Vagina (tissue), 2 donors: ENCODE measurements around the gene FBXL4.

Experiments
- CTCF ChIP-seq, 3 experiments: fragments of 450-650 bp in 2 of 3; fragments of 200-600 bp in 1 of 3; sonication (generic) in 1 of 3; IDR thresholded peaks; one replicate each; pipeline ENCODE4 v1.5.1; 2017 to 2019; ENCODE audit warnings: antibody characterized with exemption in 3 of 3, mild to moderate bottlenecking in 2 of 3, moderate library complexity in 2 of 3
- POLR2AphosphoS5 ChIP-seq, 2 donors: sonication (generic); formaldehyde crosslinking; IDR thresholded peaks; one replicate each; pipeline ENCODE4 v1.9.0; 2017; ENCODE audit warnings: antibody characterized with exemption in 2 of 2, mild to moderate bottlenecking in 2 of 2, low read depth in 1 of 2; ENCODE audit not compliant: insufficient read depth in 1 of 2

DNA sequence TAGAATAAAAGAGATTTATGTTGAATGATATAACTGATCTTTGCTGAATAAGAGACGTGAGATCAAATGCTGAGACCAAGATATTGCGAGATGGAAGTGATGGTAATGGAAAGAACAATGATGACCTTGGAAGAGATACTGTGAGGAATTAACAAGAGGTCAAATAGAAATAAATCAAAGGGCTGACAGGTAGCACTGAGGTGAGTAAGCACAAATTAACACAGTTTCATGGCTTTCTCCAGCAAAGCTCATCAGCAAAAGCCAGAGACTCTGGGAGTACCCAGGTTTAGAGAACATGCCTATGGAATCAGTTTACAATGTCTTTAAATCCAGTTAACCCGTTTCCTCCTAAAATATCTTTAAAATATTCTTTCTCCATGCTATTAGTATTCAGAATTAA lies 60.1 kb downstream of the FBXL4 start:
- TF ChIP-seq POLR2AphosphoS5 (IDR thresholded peaks at IDR 0.05; ENCODE audit: insufficient read depth in 1 of 2, low read depth in 1 of 2) (no peak), CTCF (IDR thresholded peaks at IDR 0.05) (no peak)
